Nephron (organoid): ENCODE data around the gene TMTC2.
"Not testable (repeated sequence)": the region's sequence is repeated elsewhere in the genome, so short reads cannot be mapped to it uniquely, and the experiment has no call there.

Experiments
- H3K27ac Mint-ChIP-seq, 3 experiments: 2 replicates each; pipeline ENCODE4 v1.8.0; 2020; ENCODE audit warnings: mixed read lengths in 3 of 3, mild to moderate bottlenecking in 2 of 3, moderate library complexity in 1 of 3
- H3K27me3 Mint-ChIP-seq: 2 replicates; pipeline ENCODE4 v1.8.0; 2021; ENCODE audit warnings: low read depth, mild to moderate bottlenecking, moderate library complexity, mixed read lengths
- H3K36me3 Mint-ChIP-seq: 2 replicates; pipeline ENCODE4 v1.8.0; 2020; ENCODE audit warnings: low read depth, mixed read lengths
- H3K4me1 Mint-ChIP-seq: 2 replicates; pipeline ENCODE4 v1.8.0; 2020; ENCODE audit warnings: mixed read lengths
- H3K4me3 Mint-ChIP-seq, 3 experiments: 2 replicates each; pipeline ENCODE4 v1.8.0; 2020; ENCODE audit warnings: mild to moderate bottlenecking in 3 of 3, mixed read lengths in 3 of 3, moderate library complexity in 2 of 3
- H3K9me3 Mint-ChIP-seq: 2 replicates; pipeline ENCODE4 v1.8.0; 2020; ENCODE audit warnings: mixed read lengths
- TF ChIP-seq, protein P1 (sequence below), 3 experiments: fragments of 200-600 bp; sonication (generic); IDR thresholded peaks; one replicate each; pipeline ENCODE4 v1.5.0; 2021; ENCODE audit warnings: antibody characterized with exemption in 3 of 3; ENCODE audit not compliant: unreplicated experiment in 3 of 3

TMTC2 gene

DNA sequence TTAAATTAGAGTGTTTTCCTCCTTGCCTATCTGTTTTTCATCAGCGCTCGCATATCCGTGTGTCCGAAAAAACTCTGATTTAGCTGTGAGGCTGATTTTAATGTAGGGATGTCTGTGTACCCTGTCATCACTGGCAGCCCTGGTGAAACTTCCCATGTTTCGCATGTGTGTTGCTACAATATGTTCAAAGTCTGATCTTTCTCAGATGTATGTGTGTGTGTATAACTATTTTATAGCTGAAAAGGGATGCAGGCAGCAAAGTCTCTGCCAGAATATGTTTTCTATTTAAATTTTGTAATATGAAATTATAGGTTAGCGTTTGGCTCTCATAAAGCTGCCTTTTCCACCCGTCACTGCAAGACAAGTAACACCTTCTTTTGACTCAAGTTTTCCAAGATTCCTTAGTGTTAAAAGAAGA lies 154.8 kb downstream of the TMTC2 start:
- H3K27me3 Mint-ChIP-seq, result no peaks in the 10 kb centered on the region
- peaks cover 14% of the 10 kb centered on the region for H3K36me3 Mint-ChIP-seq
- TF ChIP-seq, protein P1, sequence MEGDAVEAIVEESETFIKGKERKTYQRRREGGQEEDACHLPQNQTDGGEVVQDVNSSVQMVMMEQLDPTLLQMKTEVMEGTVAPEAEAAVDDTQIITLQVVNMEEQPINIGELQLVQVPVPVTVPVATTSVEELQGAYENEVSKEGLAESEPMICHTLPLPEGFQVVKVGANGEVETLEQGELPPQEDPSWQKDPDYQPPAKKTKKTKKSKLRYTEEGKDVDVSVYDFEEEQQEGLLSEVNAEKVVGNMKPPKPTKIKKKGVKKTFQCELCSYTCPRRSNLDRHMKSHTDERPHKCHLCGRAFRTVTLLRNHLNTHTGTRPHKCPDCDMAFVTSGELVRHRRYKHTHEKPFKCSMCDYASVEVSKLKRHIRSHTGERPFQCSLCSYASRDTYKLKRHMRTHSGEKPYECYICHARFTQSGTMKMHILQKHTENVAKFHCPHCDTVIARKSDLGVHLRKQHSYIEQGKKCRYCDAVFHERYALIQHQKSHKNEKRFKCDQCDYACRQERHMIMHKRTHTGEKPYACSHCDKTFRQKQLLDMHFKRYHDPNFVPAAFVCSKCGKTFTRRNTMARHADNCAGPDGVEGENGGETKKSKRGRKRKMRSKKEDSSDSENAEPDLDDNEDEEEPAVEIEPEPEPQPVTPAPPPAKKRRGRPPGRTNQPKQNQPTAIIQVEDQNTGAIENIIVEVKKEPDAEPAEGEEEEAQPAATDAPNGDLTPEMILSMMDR (IDR thresholded peaks at IDR 0.05; ENCODE audit: unreplicated experiment in 3 of 3), result no peak
- no peak overlapping the region for H3K4me3 Mint-ChIP-seq
- peak overlapping the region in 2 of 3 experiments; percentile 14 to 46 for H3K27ac Mint-ChIP-seq
- H3K9me3 Mint-ChIP-seq, result no peaks in the 10 kb centered on the region
- peaks cover 45% of the 10 kb centered on the region for H3K4me1 Mint-ChIP-seq

DNA sequence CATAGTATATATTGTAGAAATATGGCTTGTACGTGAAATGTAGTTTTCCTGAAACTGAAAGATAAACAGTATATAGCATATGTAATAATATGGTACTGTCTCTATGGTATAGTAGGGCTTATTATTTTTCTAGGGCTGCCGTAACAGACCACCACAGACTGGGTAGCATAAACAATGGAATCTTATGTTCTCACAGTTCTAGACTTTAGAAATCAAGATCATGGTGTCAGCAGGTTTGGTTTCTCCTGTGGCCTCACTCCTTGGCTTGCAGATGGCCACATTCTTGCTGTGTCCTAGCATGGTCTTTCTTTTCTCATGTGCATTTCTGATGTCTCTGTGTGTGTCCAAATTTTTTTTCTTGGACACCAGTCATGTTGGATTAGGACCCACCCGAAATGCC lies 155.8 kb downstream of the TMTC2 start:
- Mint-ChIP-seq H3K27ac (peak overlapping the region in 1 of 3 experiments; percentile 14), H3K36me3 (peaks cover 20% of the 10 kb centered on the region), H3K9me3 (no peaks in the 10 kb centered on the region), H3K4me3 (no peak overlapping the region), H3K4me1 (peaks cover 45% of the 10 kb centered on the region), H3K27me3 (no peaks in the 10 kb centered on the region)
- TF ChIP-seq, protein P1 (IDR thresholded peaks at IDR 0.05; ENCODE audit: unreplicated experiment in 3 of 3), result no peak

DNA sequence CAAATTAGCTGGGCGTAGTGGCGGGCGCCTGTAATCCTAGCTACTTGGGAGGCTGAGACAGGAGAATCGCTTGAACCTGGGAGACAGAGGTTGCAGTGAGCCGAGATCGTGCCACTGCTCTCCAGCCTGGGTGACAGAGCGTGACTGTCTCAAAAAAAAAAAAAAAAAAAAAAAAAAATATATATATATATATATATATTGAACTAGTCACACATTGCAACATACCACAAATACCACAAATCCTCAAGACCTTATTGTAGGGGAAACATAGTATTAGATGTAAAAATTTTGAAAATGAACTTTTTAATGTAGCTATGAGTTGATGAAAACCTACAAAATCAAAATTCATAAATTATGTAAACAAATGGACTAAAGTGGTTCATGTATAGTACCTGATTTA lies 158.4 kb downstream of the TMTC2 start:
- peaks cover 25% of the 10 kb centered on the region for H3K36me3 Mint-ChIP-seq
- H3K27ac Mint-ChIP-seq, H3K4me3 Mint-ChIP-seq, H3K9me3 Mint-ChIP-seq, H3K27me3 Mint-ChIP-seq: not testable (repeated sequence)
- peaks cover 23% of the 10 kb centered on the region for H3K4me1 Mint-ChIP-seq

DNA sequence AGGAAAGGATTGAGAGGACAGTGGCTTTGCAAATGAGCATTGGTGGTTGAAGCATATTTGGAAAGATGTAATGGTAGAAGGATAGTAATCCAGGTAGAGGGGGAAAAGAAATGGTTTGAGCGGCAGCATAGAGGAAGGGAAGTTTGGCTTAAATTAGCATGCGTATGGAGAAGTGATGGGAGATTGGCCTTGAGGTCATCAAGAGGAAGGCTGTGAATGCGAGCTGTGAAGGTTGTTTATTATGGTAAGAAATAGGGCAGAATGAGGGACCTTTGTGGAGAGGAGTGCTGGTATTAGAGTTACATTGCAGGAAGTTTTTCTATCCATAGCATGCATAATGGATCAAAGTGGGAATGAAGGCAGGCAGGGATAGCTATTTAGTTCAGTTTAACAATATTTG lies 162.1 kb downstream of the TMTC2 start:
- Mint-ChIP-seq H3K27me3 (no peaks in the 10 kb centered on the region), H3K4me1 (no peaks in the 10 kb centered on the region), H3K36me3 (peaks cover 25% of the 10 kb centered on the region), H3K27ac (no peak overlapping the region), H3K4me3 (no peak overlapping the region), H3K9me3 (no peaks in the 10 kb centered on the region)
- TF ChIP-seq, protein P1 (IDR thresholded peaks at IDR 0.05; ENCODE audit: unreplicated experiment in 3 of 3), result no peak

DNA sequence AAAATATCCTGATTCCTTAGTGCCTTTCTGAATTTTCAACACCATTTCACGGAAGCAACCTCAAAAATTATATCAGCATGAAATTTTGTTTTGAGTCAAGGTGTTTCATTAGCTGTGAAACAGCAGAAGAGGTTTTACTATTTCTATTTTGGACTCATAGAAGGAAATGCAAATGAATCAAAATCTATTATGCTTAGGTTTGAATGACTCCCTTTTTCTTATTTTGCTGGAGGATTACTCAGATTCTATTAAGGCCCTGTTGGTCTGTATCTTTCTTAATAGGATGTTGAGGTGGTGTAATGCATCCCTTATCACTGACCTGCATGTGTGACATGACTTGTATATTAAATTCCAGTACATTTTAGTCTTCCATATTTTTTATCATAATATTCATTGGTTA lies 165.8 kb downstream of the TMTC2 start:
- peaks cover 6% of the 10 kb centered on the region for H3K4me1 Mint-ChIP-seq
- TF ChIP-seq, protein P1 (IDR thresholded peaks at IDR 0.05; ENCODE audit: unreplicated experiment in 3 of 3), result no peak
- H3K9me3 Mint-ChIP-seq, result no peaks in the 10 kb centered on the region
- H3K36me3 Mint-ChIP-seq, result peaks cover 20% of the 10 kb centered on the region
- no peaks in the 10 kb centered on the region for H3K27me3 Mint-ChIP-seq
- H3K27ac Mint-ChIP-seq, result no peak overlapping the region
- H3K4me3 Mint-ChIP-seq, result no peak overlapping the region

DNA sequence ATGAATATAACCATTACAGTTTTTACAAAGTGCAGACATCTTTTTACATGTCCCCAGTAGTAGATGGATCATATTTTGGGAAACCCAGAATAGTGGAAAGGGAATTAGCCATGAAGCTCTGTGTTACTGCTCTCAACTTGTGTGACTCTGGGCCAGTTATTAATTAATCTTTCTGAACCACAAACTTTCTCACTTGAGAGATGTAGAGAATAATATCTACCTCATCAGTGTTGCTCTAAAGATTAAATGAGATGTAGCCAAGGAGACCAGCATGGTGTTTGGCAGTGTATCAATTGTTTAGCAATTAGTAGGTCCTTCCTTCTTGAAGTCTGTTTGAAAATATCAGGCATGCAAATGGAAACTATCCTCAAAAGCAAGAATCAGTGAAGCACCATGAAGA lies 169.2 kb downstream of the TMTC2 start:
- Mint-ChIP-seq H3K27me3 (no peaks in the 10 kb centered on the region), H3K4me1 (peaks cover 20% of the 10 kb centered on the region), H3K4me3 (no peak overlapping the region), H3K27ac (peak overlapping the region in 2 of 3 experiments; percentile 90 to 97), H3K9me3 (no peaks in the 10 kb centered on the region), H3K36me3 (peaks cover 22% of the 10 kb centered on the region)
- TF ChIP-seq, protein P1 (IDR thresholded peaks at IDR 0.05; ENCODE audit: unreplicated experiment in 3 of 3), result no peak
